Right renal pelvis (tissue), 4 donors: ENCODE data around the gene UTF1. TPM values are rescaled to one million over a fixed set of nuclear protein-coding genes. Genes with fewer than 3 reads are reported as not detected.

Experiments used
- DNase-seq, 4 donors: peaks; one replicate each; pipeline ENCODE4 v3.0.0-alpha.2; 2013; ENCODE audit warnings: low read depth in 4 of 4, low spot score in 3 of 4, missing footprints in 1 of 4
- polyA plus RNA-seq, 4 donors: library from polyadenylated mRNA; unstranded; fragments of 120-200 nt; gene quantifications; one replicate each; pipeline ENCODE4 v1.2.1, GENCODE V29; 2013; ENCODE audit not compliant: insufficient read length in 4 of 4

UTF1 gene
- polyA plus RNA-seq, 4 donors = 0.26 TPM; not detected in 3

GRCh38 chr10:133276100-133276434 is 46.0 kb downstream of the UTF1 start:
- DNase-seq = no peak

- DNase-seq = no peak
Measured at GRCh38 chr10:133276435-133277201, 46.6 kb downstream of the UTF1 start, which contains the start of gene ADAM8. TSS of gene ADAM8 (minus strand) at chr10:133276868. CDS start at chr10:133276817, 51 bp downstream.

- no peak for DNase-seq
Measured at GRCh38 chr10:133277277-133277992, 47.4 kb downstream of the UTF1 start.

GRCh38 chr10:133277993-133278576 is 48.1 kb downstream of the UTF1 start:
- DNase-seq = no peak

- DNase-seq = no peak
Measured at GRCh38 chr10:133278577-133279265, 48.7 kb downstream of the UTF1 start.

GRCh38 chr10:133279326-133280226 is 49.6 kb downstream of the UTF1 start:
- DNase-seq = no peak

GRCh38 chr10:133280391-133281059 is 50.5 kb downstream of the UTF1 start:
- DNase-seq = no peak

GRCh38 chr10:133281084-133281483 is 51.1 kb downstream of the UTF1 start:
- DNase-seq = no peak

Other genes with a start within 250 kb of the UTF1 start
- 1 to 10 TPM; 1.2 to 1.9 (median 1.5) TPM for gene ADGRA1, start 142.3 kb upstream of the UTF1 start, polyA plus RNA-seq
- 1 to 10 TPM; 5.9 to 9.9 (median 7.1) TPM for gene KNDC1, start 70.0 kb upstream of the UTF1 start, polyA plus RNA-seq
- gene VENTX, start 7.6 kb downstream of the UTF1 start, polyA plus RNA-seq = under 1 TPM; 0.06 to 0.24 (median 0.18) TPM
- 1 to 10 TPM; 2.2 to 2.7 (median 2.5) TPM for gene ADAM8, start 46.7 kb downstream of the UTF1 start, polyA plus RNA-seq
- 10 to 100 TPM; 59.3 to 66.0 (median 62.4) TPM for gene TUBGCP2, start 78.7 kb downstream of the UTF1 start, polyA plus RNA-seq
- gene ZNF511, start 78.7 kb downstream of the UTF1 start, polyA plus RNA-seq = 10 to 100 TPM; 32.9 to 41.8 (median 38.8) TPM
- under 1 TPM in 3 of 4 donors, not detected in 1; 0.19 to 0.38 (median 0.21) TPM for gene CALY, start 106.7 kb downstream of the UTF1 start, polyA plus RNA-seq
- gene PRAP1, start 117.2 kb downstream of the UTF1 start, polyA plus RNA-seq = 1 to 10 TPM; 2.4 to 5.7 (median 4.0) TPM
- gene FUOM, start 127.8 kb downstream of the UTF1 start, polyA plus RNA-seq = 10 to 100 TPM; 14.7 to 28.7 (median 18.1) TPM
- 100 to 1,000 TPM; 140 to 163 (median 150) TPM for gene ECHS1, start 143.1 kb downstream of the UTF1 start, polyA plus RNA-seq
- 1 to 10 TPM; 5.5 to 7.6 (median 5.8) TPM for gene PAOX, start 149.0 kb downstream of the UTF1 start, polyA plus RNA-seq
- gene MTG1, start 163.9 kb downstream of the UTF1 start, polyA plus RNA-seq = 10 to 100 TPM; 63.9 to 73.6 (median 67.1) TPM
- 1 to 10 TPM; 3.9 to 5.1 (median 4.5) TPM for gene SPRN, start 194.4 kb downstream of the UTF1 start, polyA plus RNA-seq
- gene SCART1, start 223.7 kb downstream of the UTF1 start, polyA plus RNA-seq = 1 to 10 TPM; 1.1 to 2.8 (median 1.7) TPM